ENCODE results near the gene CD3E.

CD3E gene

GRCh38 chr11:118339281-118339961, 34.9 kb downstream of the CD3E start:
- no peak for TF ChIP-seq CTCF (IDR thresholded peaks at IDR 0.05; ENCODE audit: poor library complexity, severe bottlenecking)
- H3K27me3 ChIP-seq (ENCODE audit: insufficient read depth, poor library complexity, severe bottlenecking), result no peaks in the 10 kb centered on the region
- no peak overlapping the region for H3K4me3 ChIP-seq (ENCODE audit: severe bottlenecking)
- no peaks in the 10 kb centered on the region for H3K4me1 ChIP-seq (ENCODE audit: insufficient read depth, poor library complexity, severe bottlenecking)
- no peaks in the 10 kb centered on the region for H3K36me3 ChIP-seq (ENCODE audit: low read depth)
- no peak for ATAC-seq (ENCODE audit: low read depth)
- DNase-seq (ENCODE audit: low spot score), result no peak
- no peak overlapping the region for H3K27ac ChIP-seq (ENCODE audit: poor library complexity, severe bottlenecking)
- H3K9me3 ChIP-seq (ENCODE audit: severe bottlenecking), result no peaks in the 10 kb centered on the region

GRCh38 chr11:118340449-118340848, 35.9 kb downstream of the CD3E start:
- no peak overlapping the region for H3K4me3 ChIP-seq (ENCODE audit: severe bottlenecking)
- DNase-seq (ENCODE audit: low spot score) (no peak), ATAC-seq (ENCODE audit: low read depth) (no peak)
- H3K27ac ChIP-seq (ENCODE audit: poor library complexity, severe bottlenecking), result no peak overlapping the region
- no peaks in the 10 kb centered on the region for H3K9me3 ChIP-seq (ENCODE audit: severe bottlenecking)
- H3K27me3 ChIP-seq (ENCODE audit: insufficient read depth, poor library complexity, severe bottlenecking), result no peaks in the 10 kb centered on the region
- H3K36me3 ChIP-seq (ENCODE audit: low read depth), result no peaks in the 10 kb centered on the region
- no peak for TF ChIP-seq CTCF (IDR thresholded peaks at IDR 0.05; ENCODE audit: poor library complexity, severe bottlenecking)
- no peaks in the 10 kb centered on the region for H3K4me1 ChIP-seq (ENCODE audit: insufficient read depth, poor library complexity, severe bottlenecking)

- Histone ChIP-seq H3K27me3 (ENCODE audit: insufficient read depth, poor library complexity, severe bottlenecking) (no peaks in the 10 kb centered on the region), H3K27ac (ENCODE audit: poor library complexity, severe bottlenecking) (no peak overlapping the region), H3K4me1 (ENCODE audit: insufficient read depth, poor library complexity, severe bottlenecking) (no peaks in the 10 kb centered on the region), H3K9me3 (ENCODE audit: severe bottlenecking) (no peaks in the 10 kb centered on the region), H3K4me3 (ENCODE audit: severe bottlenecking) (no peak overlapping the region), H3K36me3 (ENCODE audit: low read depth) (no peaks in the 10 kb centered on the region)
- TF ChIP-seq CTCF (IDR thresholded peaks at IDR 0.05; ENCODE audit: poor library complexity, severe bottlenecking), result no peak
- ATAC-seq (ENCODE audit: low read depth), result no peak
- DNase-seq (ENCODE audit: low spot score), result no peak
Observed at GRCh38 chr11:118341261-118341660, 36.7 kb downstream of the CD3E start.

GRCh38 chr11:118341815-118342489, 37.4 kb downstream of the CD3E start:
- H3K27me3 ChIP-seq (ENCODE audit: insufficient read depth, poor library complexity, severe bottlenecking), result no peaks in the 10 kb centered on the region
- no peaks in the 10 kb centered on the region for H3K36me3 ChIP-seq (ENCODE audit: low read depth)
- H3K4me3 ChIP-seq (ENCODE audit: severe bottlenecking), result no peak overlapping the region
- no peak overlapping the region for H3K27ac ChIP-seq (ENCODE audit: poor library complexity, severe bottlenecking)
- H3K9me3 ChIP-seq (ENCODE audit: severe bottlenecking), result no peaks in the 10 kb centered on the region
- ATAC-seq (ENCODE audit: low read depth), result no peak
- no peak for TF ChIP-seq CTCF (IDR thresholded peaks at IDR 0.05; ENCODE audit: poor library complexity, severe bottlenecking)
- no peak for DNase-seq (ENCODE audit: low spot score)
- no peaks in the 10 kb centered on the region for H3K4me1 ChIP-seq (ENCODE audit: insufficient read depth, poor library complexity, severe bottlenecking)

Measured in RWPE2 (cell line).